Stomach (tissue), 9 donors: ENCODE results near the gene FOSB. TPM values are rescaled to one million over a fixed set of nuclear protein-coding genes. Genes with fewer than 3 reads are reported as not detected.
A peak's percentile ranks its signal among the peaks of the same experiment; 100 is the strongest.

ENCODE experiments used
- DNase-seq, 2 donors: peaks; one replicate each; pipeline versions ENCODE4 v3.0.0 to v3.0.0-alpha.2; 2013 to 2019
- H3K27ac ChIP-seq, 5 donors: fragments of 200-600 bp in 4 of 5; sonication (generic) in 4 of 5; one replicate each; pipeline ENCODE4 v1.5.1; 2013 to 2019; ENCODE audit warnings: mild to moderate bottlenecking in 1 of 5, moderate library complexity in 1 of 5
- H3K27me3 ChIP-seq, 3 donors: fragments of 200-600 bp; sonication (generic); one replicate each; pipeline ENCODE4 v1.5.1; 2017 to 2019; ENCODE audit warnings: mixed run types in 1 of 3
- H3K36me3 ChIP-seq, 4 donors: fragments of 200-600 bp; sonication (generic); 1 replicate in 3 of 4; 2 replicates in 1 of 4; pipeline ENCODE4 v1.5.1; 2016 to 2019
- H3K4me1 ChIP-seq, 4 donors: fragments of 200-600 bp; sonication (generic); one replicate each; pipeline ENCODE4 v1.5.1; 2016 to 2019
- H3K4me3 ChIP-seq, 4 donors: fragments of 200-600 bp; sonication (generic) in 3 of 4; one replicate each; pipeline ENCODE4 v1.5.1; 2016 to 2019; ENCODE audit warnings: mild to moderate bottlenecking in 1 of 4
- H3K9me3 ChIP-seq, 4 donors: fragments of 200-600 bp; sonication (generic); one replicate each; pipeline ENCODE4 v1.5.1; 2016 to 2019
- EP300 ChIP-seq: sonication (generic); formaldehyde crosslinking; IDR thresholded peaks from one replicate; pipeline ENCODE4 v1.6.1; 2017; ENCODE audit warnings: antibody characterized with exemption
- POLR2A ChIP-seq, 4 donors: fragments of 450-650 bp; IDR thresholded peaks; one replicate each; pipeline ENCODE4 v1.6.1; 2016; ENCODE audit warnings: antibody characterized with exemption in 4 of 4, control low read depth in 2 of 4, mild to moderate bottlenecking in 1 of 4, moderate library complexity in 1 of 4
- POLR2AphosphoS5 ChIP-seq, 3 donors: sonication (generic); formaldehyde crosslinking; IDR thresholded peaks; one replicate each; pipeline ENCODE4 v1.6.1; 2016; ENCODE audit warnings: antibody characterized with exemption in 3 of 3
- WGBS, 5 donors: extraction: QIAGEN DNeasy Blood & Tissue Kit in 3 of 5; methylation state at CpG; one replicate each; pipeline versions ENCODE4 v1.1.5 to v1.1.7; 2013 to 2018; 5-methylcytosine and 5-hydroxymethylcytosine counted together
- intact Hi-C: fragments of 100-400 bp; cut with DNase I; formaldehyde crosslinking; loops from one replicate; pipeline ENCODE4 v1.15.1; 2023; ENCODE audit warnings: low total_unique reads
- polyA plus RNA-seq, 3 donors: library from polyadenylated mRNA; stranded (reverse); fragments of 200-250 nt; gene quantifications; one replicate each; pipeline ENCODE4 v1.2.3, GENCODE V29; 2013
- total RNA-seq, 5 donors: library from RNA; depleted of rRNA; stranded (reverse); fragments of >200 nt; gene quantifications; one replicate each; pipeline versions ENCODE4 v1.1.0 to v1.2.3, GENCODE V29; 2014 to 2016
- TF ChIP-seq, protein P1 (sequence below), 7 experiments: fragments of 450-650 bp in 4 of 7; fragments of 200-600 bp in 3 of 7; sonication (generic) in 3 of 7; IDR thresholded peaks; one replicate each; pipeline ENCODE4 v1.5.1; 2016 to 2019; ENCODE audit warnings: antibody characterized with exemption in 7 of 7, control low read depth in 2 of 7, mild to moderate bottlenecking in 1 of 7
- donor health status: healthy with polysubstance abuse.
- donor health status: Bipolar disorder and iron deficiency.
- donor health status: healthy.

FOSB gene
- total and polyA plus RNA-seq, 8 donors = 1.2 to 76.8 (median 9.0) TPM

- peak in 1 of 2 donors; percentile 41 for DNase-seq
Measured at GRCh38 chr19:45468803-45469131, 971 bp downstream of the FOSB start.

GRCh38 chr19:45469132-45469944 lies 1.5 kb downstream of the FOSB start:
- H3K27me3 ChIP-seq = peaks cover 0 to 34% (median 23%) of the 10 kb centered on the region in 3 donors
- H3K4me3 ChIP-seq = peak overlapping the region; percentile 56 to 78 (median 70)
- H3K4me1 ChIP-seq = peaks cover 22 to 52% (median 41%) of the 10 kb centered on the region in 4 donors
- intact Hi-C loops = no loop called here
- no peaks in the 10 kb centered on the region for H3K9me3 ChIP-seq
- H3K27ac ChIP-seq = peak overlapping the region; percentile 93 to 99 (median 96)
- TF ChIP-seq, protein P1, sequence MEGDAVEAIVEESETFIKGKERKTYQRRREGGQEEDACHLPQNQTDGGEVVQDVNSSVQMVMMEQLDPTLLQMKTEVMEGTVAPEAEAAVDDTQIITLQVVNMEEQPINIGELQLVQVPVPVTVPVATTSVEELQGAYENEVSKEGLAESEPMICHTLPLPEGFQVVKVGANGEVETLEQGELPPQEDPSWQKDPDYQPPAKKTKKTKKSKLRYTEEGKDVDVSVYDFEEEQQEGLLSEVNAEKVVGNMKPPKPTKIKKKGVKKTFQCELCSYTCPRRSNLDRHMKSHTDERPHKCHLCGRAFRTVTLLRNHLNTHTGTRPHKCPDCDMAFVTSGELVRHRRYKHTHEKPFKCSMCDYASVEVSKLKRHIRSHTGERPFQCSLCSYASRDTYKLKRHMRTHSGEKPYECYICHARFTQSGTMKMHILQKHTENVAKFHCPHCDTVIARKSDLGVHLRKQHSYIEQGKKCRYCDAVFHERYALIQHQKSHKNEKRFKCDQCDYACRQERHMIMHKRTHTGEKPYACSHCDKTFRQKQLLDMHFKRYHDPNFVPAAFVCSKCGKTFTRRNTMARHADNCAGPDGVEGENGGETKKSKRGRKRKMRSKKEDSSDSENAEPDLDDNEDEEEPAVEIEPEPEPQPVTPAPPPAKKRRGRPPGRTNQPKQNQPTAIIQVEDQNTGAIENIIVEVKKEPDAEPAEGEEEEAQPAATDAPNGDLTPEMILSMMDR (IDR thresholded peaks at IDR 0.05) = peak in 1 of 7 experiments; percentile 6
- TF ChIP-seq POLR2A (IDR thresholded peaks at IDR 0.05) (peak in 1 of 4 donors; percentile 28), EP300 (peak; percentile 95), POLR2AphosphoS5 (IDR thresholded peaks at IDR 0.05) (peak; percentile 72 to 93 (median 91))
- 0 to 1% (median 0%) methylated on average over 46 to 66 of the region's 66 CpGs for WGBS, 5 donors
- peaks cover 0 to 33% (median 0%) of the 10 kb centered on the region in 4 donors for H3K36me3 ChIP-seq
- DNase-seq = peak; percentile 95 to 98

More at GRCh38 chr19:45468803-45469131, 971 bp downstream of the FOSB start:
- Histone ChIP-seq H3K4me1 (peaks cover 22 to 52% (median 41%) of the 10 kb centered on the region in 4 donors), H3K36me3 (peaks cover 0 to 33% (median 0%) of the 10 kb centered on the region in 4 donors), H3K9me3 (no peaks in the 10 kb centered on the region), H3K27me3 (peaks cover 0 to 28% (median 20%) of the 10 kb centered on the region in 3 donors), H3K4me3 (peak overlapping the region; percentile 56 to 78 (median 70)), H3K27ac (peak overlapping the region; percentile 93 to 99 (median 96))
- TF ChIP-seq POLR2A (IDR thresholded peaks at IDR 0.05) (no peak), EP300 (no peak), POLR2AphosphoS5 (IDR thresholded peaks at IDR 0.05) (no peak)
- TF ChIP-seq, protein P1 (IDR thresholded peaks at IDR 0.05) = no peak
- intact Hi-C loops = no loop called here
- WGBS, 5 donors = 0% methylated on average over 15 to 19 of the region's 19 CpGs

- 18 to 40% (median 38%) methylated on average over 21 to 33 of the region's 33 CpGs for WGBS, 5 donors
- H3K9me3 ChIP-seq = no peaks in the 10 kb centered on the region
- H3K27me3 ChIP-seq = peaks cover 0 to 41% (median 23%) of the 10 kb centered on the region in 3 donors
- peaks cover 22 to 52% (median 41%) of the 10 kb centered on the region in 4 donors for H3K4me1 ChIP-seq
- TF ChIP-seq EP300 (no peak), POLR2A (IDR thresholded peaks at IDR 0.05) (peak in 1 of 4 donors; percentile 19), POLR2AphosphoS5 (IDR thresholded peaks at IDR 0.05) (peak in 1 of 3 donors; percentile 17)
- H3K4me3 ChIP-seq = peak overlapping the region; percentile 56 to 78 (median 70)
- DNase-seq = peak in 1 of 2 donors; percentile 71
- peak overlapping the region; percentile 93 to 99 (median 96) for H3K27ac ChIP-seq
- intact Hi-C loops = no loop called here
- peaks cover 0 to 33% (median 0%) of the 10 kb centered on the region in 4 donors for H3K36me3 ChIP-seq
Measured at GRCh38 chr19:45469945-45470761, 2.4 kb downstream of the FOSB start.

DNA sequence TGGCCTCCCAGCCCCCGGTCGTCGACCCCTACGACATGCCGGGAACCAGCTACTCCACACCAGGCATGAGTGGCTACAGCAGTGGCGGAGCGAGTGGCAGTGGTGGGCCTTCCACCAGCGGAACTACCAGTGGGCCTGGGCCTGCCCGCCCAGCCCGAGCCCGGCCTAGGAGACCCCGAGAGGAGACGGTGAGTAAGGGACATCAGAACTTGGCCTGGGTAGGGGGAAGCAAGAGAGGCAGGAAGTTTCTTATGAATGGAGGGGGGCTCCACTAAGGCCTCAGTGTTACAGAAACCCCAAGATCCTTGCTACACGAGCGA lies 2.9 kb downstream of the FOSB start:
- Histone ChIP-seq H3K36me3 (peaks cover 0 to 33% (median 0%) of the 10 kb centered on the region in 4 donors), H3K4me1 (peaks cover 22 to 52% (median 41%) of the 10 kb centered on the region in 4 donors), H3K27me3 (peaks cover 0 to 41% (median 23%) of the 10 kb centered on the region in 3 donors), H3K9me3 (no peaks in the 10 kb centered on the region), H3K4me3 (peak overlapping the region in 1 of 4 donors; percentile 78), H3K27ac (peak overlapping the region in 1 of 5 donors; percentile 93)
- WGBS, 5 donors = 92 to 94% (median 93%) methylated on average over 12 to 15 of the region's 15 CpGs
- TF ChIP-seq, protein P1 (IDR thresholded peaks at IDR 0.05) = no peak
- TF ChIP-seq EP300 = no peak
- TF ChIP-seq POLR2AphosphoS5 (IDR thresholded peaks at IDR 0.05) = no peak
- no peak for TF ChIP-seq POLR2A (IDR thresholded peaks at IDR 0.05)
- no peak for DNase-seq
- intact Hi-C loops = no loop called here
